Measurements from ENCODE around the gene PARVA. TPM values are rescaled to one million over a fixed set of nuclear protein-coding genes. Genes with fewer than 3 reads are reported as not detected.

Gene PARVA, protein sequence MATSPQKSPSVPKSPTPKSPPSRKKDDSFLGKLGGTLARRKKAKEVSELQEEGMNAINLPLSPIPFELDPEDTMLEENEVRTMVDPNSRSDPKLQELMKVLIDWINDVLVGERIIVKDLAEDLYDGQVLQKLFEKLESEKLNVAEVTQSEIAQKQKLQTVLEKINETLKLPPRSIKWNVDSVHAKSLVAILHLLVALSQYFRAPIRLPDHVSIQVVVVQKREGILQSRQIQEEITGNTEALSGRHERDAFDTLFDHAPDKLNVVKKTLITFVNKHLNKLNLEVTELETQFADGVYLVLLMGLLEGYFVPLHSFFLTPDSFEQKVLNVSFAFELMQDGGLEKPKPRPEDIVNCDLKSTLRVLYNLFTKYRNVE
- total RNA-seq, result 10 to 100 TPM in 3 of 4 donors, 1 to 10 TPM in 1; 10.0 to 25.0 (median 14.2) TPM

DNA sequence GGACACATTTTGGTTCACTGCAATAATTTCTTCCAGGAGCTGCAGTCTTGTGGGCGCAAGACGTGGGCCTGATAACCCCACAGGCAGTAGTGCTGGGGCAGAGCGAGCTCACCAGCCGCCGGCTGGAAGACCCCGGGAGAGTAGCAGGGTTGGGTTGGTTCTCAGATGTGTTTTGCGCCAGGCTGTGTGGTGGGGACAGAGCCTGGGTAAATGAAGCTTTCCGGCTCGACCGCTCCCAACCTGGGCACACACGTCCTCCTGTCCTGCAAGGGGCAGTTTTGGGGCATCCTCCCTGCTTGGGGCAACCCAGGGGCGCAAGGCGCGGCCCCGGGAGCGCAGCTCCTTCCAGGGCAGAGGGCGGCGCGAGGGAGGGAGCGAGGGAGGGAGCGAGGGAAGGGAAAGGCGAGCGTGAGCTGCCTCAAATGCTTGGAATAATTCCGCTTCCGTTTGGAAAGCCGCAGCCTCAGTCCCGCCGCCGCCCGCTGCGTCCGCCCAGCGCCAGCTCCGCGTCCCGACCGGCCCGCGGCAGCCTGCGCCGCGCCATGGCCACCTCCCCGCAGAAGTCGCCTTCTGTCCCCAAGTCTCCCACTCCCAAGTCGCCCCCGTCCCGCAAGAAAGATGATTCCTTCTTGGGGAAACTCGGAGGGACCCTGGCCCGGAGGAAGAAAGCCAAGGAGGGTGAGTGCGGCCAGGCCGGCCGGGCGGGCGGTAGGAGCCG lies at the start of gene PARVA:
TSS of gene PARVA (plus strand) at position 466 of the 718 bp plus-strand sequence. CDS start at position 543, 77 bp downstream.
- WGBS, 2 donors, result 5 to 7% methylated on average over 46 to 47 of the region's 55 CpGs
- TF ChIP-seq POLR2A (IDR thresholded peaks at IDR 0.05), result no peak
- TF ChIP-seq, protein P1, sequence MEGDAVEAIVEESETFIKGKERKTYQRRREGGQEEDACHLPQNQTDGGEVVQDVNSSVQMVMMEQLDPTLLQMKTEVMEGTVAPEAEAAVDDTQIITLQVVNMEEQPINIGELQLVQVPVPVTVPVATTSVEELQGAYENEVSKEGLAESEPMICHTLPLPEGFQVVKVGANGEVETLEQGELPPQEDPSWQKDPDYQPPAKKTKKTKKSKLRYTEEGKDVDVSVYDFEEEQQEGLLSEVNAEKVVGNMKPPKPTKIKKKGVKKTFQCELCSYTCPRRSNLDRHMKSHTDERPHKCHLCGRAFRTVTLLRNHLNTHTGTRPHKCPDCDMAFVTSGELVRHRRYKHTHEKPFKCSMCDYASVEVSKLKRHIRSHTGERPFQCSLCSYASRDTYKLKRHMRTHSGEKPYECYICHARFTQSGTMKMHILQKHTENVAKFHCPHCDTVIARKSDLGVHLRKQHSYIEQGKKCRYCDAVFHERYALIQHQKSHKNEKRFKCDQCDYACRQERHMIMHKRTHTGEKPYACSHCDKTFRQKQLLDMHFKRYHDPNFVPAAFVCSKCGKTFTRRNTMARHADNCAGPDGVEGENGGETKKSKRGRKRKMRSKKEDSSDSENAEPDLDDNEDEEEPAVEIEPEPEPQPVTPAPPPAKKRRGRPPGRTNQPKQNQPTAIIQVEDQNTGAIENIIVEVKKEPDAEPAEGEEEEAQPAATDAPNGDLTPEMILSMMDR (IDR thresholded peaks at IDR 0.05), result no peak
- peak within 1 kb of the TSS; percentile 74 for H3K4me3 ChIP-seq (ENCODE audit: low read depth, poor library complexity, severe bottlenecking)
- peak; percentile 45 to 93 for DNase-seq (ENCODE audit: low spot score in 2 of 2)
- intact Hi-C loops (cut with DNase I; ENCODE audit: low total_unique reads), result no loop called here

DNA sequence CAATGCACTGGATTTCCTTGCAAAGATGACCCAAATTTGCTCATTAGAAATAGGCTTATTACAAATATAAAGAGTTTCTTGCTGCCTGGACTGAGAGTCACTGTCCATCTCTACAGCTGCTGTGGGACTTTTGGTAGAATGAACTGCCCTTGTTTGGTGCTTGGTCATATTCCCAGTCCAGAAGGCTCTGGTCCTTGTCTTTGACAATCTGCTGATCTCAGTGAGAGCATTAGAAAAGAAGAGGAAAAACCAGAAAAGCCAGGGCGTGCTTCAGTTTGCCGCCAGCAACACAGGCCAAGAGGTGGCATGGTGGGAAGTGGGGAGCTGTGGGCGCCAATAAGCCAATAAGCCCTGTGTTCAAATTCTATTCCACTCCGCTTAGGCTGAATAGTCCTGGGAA lies 48.2 kb upstream of the PARVA start:
- no peak for DNase-seq (ENCODE audit: low spot score in 2 of 2)
- intact Hi-C loops (cut with DNase I; ENCODE audit: low total_unique reads), result no loop called here
- no peak overlapping the region for H3K4me3 ChIP-seq (ENCODE audit: low read depth, poor library complexity, severe bottlenecking)
- no peak for TF ChIP-seq POLR2A (IDR thresholded peaks at IDR 0.05)
- TF ChIP-seq, protein P1 (IDR thresholded peaks at IDR 0.05), result no peak
- WGBS, 2 donors, result 78 to 87% methylated on average over 4 of the region's 4 CpGs

DNA sequence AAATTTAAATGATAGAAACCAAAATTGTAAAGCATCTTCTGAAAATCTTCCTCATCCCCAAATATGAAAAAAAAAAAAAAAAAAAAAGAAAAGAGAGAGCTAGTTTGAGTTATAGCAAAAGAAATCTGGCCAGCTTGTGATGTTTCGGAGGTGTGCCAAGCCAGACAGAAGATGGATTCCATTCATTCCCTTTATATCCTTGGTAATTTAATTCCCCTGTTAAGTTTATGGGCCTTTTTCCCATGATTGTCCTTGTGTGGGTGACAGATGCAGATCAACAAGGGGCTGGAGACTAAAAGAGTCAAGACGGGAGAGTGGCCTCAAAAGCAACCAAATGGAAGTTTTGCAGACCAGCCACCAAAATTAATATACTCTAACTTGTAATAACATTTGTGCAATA lies 47.6 kb upstream of the PARVA start:
- TF ChIP-seq, protein P1 (IDR thresholded peaks at IDR 0.05), result no peak
- TF ChIP-seq POLR2A (IDR thresholded peaks at IDR 0.05), result no peak
- intact Hi-C loops (cut with DNase I; ENCODE audit: low total_unique reads), result loop anchor here (5.0 kb wide), 1 partner anchor 558 kb away; no protein-coding TSS in a partner anchor
- no peak for DNase-seq (ENCODE audit: low spot score in 2 of 2)
- 85 to 86% methylated on average over 2 of the region's 2 CpGs for WGBS, 2 donors
- no peak overlapping the region for H3K4me3 ChIP-seq (ENCODE audit: low read depth, poor library complexity, severe bottlenecking)

DNA sequence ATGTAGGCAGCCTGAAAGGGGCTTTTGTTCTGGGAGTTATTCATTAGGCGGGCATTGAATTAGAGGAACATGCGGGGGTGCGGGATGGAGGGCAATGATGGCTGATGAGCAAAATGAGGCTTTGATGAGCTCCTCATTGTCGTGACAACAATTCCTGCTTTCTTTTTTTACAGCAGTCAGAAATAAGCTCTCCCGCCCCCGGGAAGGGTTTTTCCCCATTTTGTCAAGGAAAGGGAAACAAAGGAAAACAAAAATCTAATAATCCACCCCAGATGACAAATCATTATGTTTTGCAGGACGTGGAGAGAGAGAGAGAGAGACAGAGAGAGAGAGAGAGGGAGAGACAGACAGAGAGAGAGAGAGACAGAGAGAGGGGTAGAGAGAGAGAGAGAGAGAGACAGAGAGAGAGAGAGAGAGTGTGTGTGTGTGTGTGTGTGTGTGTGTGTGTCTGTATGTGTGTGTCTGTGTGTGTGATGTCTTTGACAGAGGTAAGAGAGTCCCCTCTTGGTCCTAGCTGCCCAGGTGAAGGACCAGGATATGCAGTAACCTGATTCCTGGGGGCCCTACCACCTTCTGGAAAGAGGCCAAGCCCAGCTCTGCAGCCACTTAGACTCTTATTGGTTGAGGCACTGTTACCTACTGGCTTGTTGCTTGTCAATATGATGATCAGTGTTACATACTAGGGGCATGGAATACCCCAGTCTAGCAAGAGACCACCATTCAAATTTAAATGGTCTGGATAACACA lies 46.7 kb upstream of the PARVA start:
- TF ChIP-seq, protein P1 (IDR thresholded peaks at IDR 0.05), result no peak
- no peak for TF ChIP-seq POLR2A (IDR thresholded peaks at IDR 0.05)
- H3K4me3 ChIP-seq (ENCODE audit: low read depth, poor library complexity, severe bottlenecking), result no peak overlapping the region
- DNase-seq (ENCODE audit: low spot score in 2 of 2), result no peak
- intact Hi-C loops (cut with DNase I; ENCODE audit: low total_unique reads), result loop anchor here (5.0 kb wide), 1 partner anchor 557 kb away; no protein-coding TSS in a partner anchor
- WGBS, 2 donors, result 51 to 55% methylated on average over 7 of the region's 7 CpGs

DNA sequence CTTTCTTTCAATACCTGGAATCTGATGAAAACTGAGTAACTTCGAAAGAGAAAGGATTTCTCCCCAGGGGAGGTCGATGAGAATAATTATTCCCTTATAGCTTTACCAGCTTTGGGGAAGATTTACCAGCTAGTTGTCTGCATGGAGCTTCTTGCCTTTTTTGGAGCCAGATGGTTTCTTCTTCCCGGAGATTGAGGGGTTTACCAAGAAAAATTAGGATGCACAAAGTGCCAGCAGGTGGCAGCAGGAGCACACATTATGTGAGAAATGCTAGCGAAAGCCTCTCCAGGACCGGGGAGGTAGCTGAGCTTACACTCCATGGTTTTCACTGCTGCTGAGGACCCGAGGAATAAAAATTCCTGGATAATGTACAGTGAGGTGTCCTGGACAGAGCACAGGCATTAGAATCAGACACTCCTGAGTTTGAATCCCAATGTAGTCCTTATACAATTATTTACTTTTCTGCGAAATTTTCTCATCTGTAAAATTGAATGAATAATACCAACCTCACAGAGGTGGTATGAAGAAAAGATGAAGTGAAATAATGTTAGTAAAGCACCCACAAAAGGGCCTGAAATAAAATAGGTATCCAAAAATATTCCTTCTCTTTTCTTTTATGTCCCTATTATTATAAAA lies 46.0 kb upstream of the PARVA start:
- no peak overlapping the region for H3K4me3 ChIP-seq (ENCODE audit: low read depth, poor library complexity, severe bottlenecking)
- no peak for TF ChIP-seq POLR2A (IDR thresholded peaks at IDR 0.05)
- TF ChIP-seq, protein P1 (IDR thresholded peaks at IDR 0.05), result peak in 1 of 3 donors; percentile 60
- intact Hi-C loops (cut with DNase I; ENCODE audit: low total_unique reads), result loop anchor here (5.0 kb wide), 1 partner anchor 556 kb away; no protein-coding TSS in a partner anchor
- DNase-seq (ENCODE audit: low spot score in 2 of 2), result peak; percentile 71 to 94
- 18 to 19% methylated on average over 7 of the region's 7 CpGs for WGBS, 2 donors

All from lower leg skin (tissue), 4 donors.